ENCODE measurements around the gene TEKT3. TPM values are rescaled to one million over a fixed set of nuclear protein-coding genes. Genes with fewer than 3 reads are reported as not detected.
A peak's percentile ranks its signal among the peaks of the same experiment; 100 is the strongest.

TEKT3 gene
- polyA plus RNA-seq, 3 donors from 2014 or later: not detected

DNA sequence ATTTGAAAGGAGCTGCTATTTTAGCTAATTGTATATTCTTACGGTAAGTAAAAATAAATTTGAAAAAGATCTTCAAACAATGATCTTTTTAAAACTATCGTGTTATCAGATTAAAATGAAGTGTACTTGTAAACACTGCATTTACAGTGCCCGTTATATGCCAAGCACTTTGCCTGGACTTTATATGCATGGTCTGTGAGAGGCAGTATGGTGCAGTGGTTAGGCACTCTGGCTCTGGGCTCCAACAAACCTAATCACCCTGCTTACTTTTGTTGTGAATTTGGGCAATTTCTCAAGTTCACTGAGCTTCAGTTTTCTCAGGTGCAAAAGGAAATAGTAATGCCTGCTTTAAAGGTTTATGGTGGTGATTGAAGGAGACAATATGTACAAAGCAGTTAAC lies 77.7 kb downstream of the TEKT3 start:
- H3K4me3 Mint-ChIP-seq: no peak overlapping the region
- peaks cover 5 to 8% of the 10 kb centered on the region in 2 donors for H3K4me1 Mint-ChIP-seq
- H3K27me3 Mint-ChIP-seq (ENCODE audit: low read depth in 3 of 3): peaks cover 14 to 23% (median 15%) of the 10 kb centered on the region in 3 donors
- H3K36me3 Mint-ChIP-seq: no peaks in the 10 kb centered on the region
- no peaks in the 10 kb centered on the region for H3K9me3 Mint-ChIP-seq
- H3K27ac Mint-ChIP-seq: no peak overlapping the region
- DNase-seq: no peak

DNA sequence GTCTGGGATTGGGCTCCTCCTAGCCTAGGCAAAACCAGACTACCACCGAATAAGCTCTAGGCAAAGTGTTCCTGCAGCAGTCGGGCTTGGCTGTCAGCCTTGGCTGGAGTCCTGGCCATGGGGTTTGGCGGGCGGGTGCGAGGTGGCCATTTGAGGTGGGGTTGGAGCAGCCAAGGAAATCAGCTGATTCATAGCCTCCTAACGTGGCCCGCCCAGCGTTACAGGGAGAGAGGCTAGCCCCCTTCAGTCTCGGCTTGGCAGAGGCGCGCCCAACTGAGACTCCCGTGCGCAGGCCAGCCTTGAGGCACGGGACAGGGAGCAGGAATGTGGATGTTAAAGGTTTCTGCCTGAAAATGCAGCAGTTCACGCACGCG lies 78.2 kb downstream of the TEKT3 start:
- no peak overlapping the region for H3K27ac Mint-ChIP-seq

DNA sequence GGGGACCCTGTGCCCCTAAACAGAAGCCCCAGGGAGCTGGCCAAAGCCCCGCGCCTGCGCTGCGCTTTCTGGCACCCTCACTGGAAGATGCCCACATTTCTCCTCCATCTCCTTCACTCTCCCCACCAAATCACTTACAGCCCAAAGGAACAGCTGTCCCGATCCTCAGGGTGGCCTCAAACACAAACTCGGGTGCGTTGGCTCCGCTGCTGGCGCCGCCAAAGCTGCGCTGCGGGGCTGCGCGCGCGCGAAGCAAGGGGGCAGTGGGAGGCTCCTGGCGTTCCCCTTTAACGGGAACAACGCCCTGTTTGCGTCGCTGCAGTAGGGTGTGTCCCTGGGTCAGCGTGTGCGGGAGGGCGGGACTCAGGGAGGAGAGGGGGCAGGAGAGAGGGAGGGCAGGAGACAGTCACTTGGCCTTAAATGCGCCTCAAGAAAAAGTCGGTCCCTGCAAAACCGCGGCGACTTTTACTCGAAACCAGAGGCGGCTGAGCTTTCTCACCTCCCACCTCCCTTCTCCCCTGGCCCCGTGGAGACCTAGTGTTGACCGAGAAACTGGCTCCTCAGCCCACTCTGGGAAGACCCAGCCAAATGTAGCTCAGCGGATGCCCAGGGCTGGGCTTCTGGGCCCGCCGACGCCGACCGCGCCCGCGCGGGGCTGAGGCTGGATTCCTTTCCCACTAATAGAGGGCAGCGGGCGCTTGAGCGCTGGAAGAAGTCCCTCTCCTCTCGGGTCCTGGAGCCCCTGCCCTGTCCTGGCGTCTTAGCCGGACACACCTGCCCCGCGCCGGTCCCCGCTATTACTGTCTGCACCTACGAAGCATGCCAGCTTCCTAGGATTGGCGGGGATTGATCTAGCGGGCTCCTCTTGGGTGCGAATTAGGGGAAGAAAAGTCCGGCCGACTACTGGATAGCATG lies 78.8 kb downstream of the TEKT3 start:
- H3K27ac Mint-ChIP-seq: no peak overlapping the region
- H3K27me3 Mint-ChIP-seq (ENCODE audit: low read depth in 3 of 3): peaks cover 14 to 30% (median 15%) of the 10 kb centered on the region in 3 donors
- peak overlapping the region in 3 of 5 donors; percentile 7 to 43 (median 23) for H3K4me3 Mint-ChIP-seq
- no peaks in the 10 kb centered on the region for H3K9me3 Mint-ChIP-seq
- peaks cover 5 to 14% of the 10 kb centered on the region in 2 donors for H3K4me1 Mint-ChIP-seq
- DNase-seq: no peak
- no peaks in the 10 kb centered on the region for H3K36me3 Mint-ChIP-seq

More for the DNA sequence above, 78.2 kb downstream of the TEKT3 start:
- H3K27me3 Mint-ChIP-seq (ENCODE audit: low read depth in 3 of 3): peaks cover 14 to 26% (median 15%) of the 10 kb centered on the region in 3 donors
- no peaks in the 10 kb centered on the region for H3K9me3 Mint-ChIP-seq
- H3K36me3 Mint-ChIP-seq: no peaks in the 10 kb centered on the region
- H3K4me1 Mint-ChIP-seq: peaks cover 5 to 8% of the 10 kb centered on the region in 2 donors
- H3K4me3 Mint-ChIP-seq: no peak overlapping the region
- no peak for DNase-seq

DNA sequence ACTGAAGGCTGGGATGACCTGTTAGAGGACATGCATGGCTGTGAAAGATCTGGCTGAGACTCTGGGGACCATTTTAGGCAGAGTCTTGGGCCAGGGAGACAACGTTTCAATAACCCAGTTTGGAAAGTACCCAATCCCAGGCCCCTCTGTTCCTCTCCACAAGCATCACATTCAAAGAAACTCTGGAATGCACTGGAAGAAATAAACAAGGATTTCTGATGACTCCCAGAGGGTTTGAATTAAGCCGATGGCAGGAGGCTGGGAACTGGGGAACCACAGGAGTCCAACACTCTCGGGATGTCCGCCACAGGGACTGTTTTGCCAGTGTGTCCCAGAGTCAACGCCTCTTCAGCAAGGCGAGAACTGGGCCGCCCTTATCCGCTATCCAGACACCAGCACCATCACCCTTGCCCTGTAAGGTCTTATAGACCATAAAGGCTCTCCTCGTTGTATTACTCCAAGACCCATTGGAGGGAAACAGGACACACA lies 79.6 kb downstream of the TEKT3 start:
- Mint-ChIP-seq H3K27me3 (ENCODE audit: low read depth in 3 of 3) (peaks cover 12 to 24% (median 15%) of the 10 kb centered on the region in 3 donors), H3K9me3 (no peaks in the 10 kb centered on the region), H3K36me3 (no peaks in the 10 kb centered on the region), H3K27ac (no peak overlapping the region), H3K4me3 (peak overlapping the region in 3 of 5 donors; percentile 7 to 43 (median 23)), H3K4me1 (peaks cover 9 to 21% of the 10 kb centered on the region in 2 donors)
- no peak for DNase-seq

DNA sequence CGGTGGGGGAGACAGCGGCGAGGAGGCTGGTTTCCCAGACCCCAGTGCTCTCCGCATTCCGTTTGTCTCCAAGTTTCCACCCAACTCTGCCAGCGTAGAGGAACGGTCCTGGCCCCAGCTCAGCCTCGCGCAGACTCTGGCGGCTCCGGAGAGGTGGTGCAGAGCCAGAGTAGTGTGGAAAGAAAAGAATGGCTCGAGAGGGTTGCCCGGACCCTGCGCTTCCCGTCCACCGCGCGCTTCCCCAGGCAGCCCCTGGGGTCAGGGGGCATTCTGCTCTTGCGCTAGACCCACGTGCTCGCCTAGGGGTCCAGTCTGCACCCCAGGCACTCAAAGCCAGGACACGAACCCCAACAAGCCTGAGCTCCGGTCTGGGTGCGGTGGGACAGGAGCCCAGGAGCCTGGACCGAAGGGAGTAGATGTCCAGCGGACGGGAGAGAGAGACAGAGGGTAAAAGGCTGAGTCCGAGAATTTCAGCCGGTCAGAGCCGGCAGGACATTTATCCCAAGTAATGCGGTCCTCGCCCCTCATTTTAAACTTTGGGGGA lies 80.1 kb downstream of the TEKT3 start:
- no peaks in the 10 kb centered on the region for H3K9me3 Mint-ChIP-seq
- no peaks in the 10 kb centered on the region for H3K36me3 Mint-ChIP-seq
- H3K4me3 Mint-ChIP-seq: peak overlapping the region; percentile 21 to 85 (median 29)
- no peak for DNase-seq
- peaks cover 9 to 25% of the 10 kb centered on the region in 2 donors for H3K4me1 Mint-ChIP-seq
- H3K27ac Mint-ChIP-seq: no peak overlapping the region
- H3K27me3 Mint-ChIP-seq (ENCODE audit: low read depth in 3 of 3): peaks cover 10 to 21% (median 14%) of the 10 kb centered on the region in 3 donors

DNA sequence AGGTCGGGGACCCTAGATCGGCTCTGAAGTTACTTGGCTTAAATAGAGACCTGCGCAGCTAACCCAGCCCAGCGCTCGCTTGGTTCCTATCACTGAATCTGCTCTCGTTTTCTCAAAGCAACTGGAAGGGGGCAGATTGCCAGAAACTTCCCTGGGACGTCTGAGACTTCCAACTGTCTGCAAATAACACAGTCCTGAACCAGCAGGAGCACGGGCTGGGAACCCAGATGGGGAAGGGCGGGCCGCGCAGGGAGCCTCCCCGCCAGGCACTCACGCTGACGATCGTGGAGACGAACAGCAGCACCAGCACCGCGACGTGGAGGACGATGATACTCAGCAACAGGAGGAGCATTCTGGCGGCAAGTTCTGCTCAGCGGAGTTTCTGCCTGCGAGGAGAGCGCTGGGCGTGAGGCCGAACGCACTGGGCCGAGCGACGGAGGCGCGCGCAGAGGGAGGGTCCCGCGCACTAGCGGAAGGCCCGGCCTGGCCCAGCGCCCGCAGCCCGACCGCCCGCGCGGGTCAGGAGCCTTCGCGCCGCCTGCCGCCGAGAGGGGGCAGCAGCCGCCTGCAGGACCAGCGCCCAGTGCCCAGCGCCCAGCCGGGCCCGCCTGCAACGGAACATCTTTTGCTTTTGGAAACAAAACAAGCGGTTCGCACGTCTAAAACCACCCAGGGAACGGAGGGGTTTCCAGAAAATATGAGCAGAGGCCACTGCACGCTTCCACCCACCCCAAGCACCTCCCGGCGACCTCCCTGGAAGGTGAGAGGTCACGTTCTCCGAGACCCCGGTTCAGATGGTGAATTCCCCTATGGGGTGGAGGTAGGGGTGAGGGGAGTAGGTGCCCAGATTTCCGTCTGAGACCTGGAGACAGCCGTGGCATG lies 80.8 kb downstream of the TEKT3 start:
- no peaks in the 10 kb centered on the region for H3K9me3 Mint-ChIP-seq
- peak overlapping the region; percentile 71 to 85 (median 81) for H3K4me3 Mint-ChIP-seq
- H3K4me1 Mint-ChIP-seq: peaks cover 9 to 25% of the 10 kb centered on the region in 2 donors
- H3K36me3 Mint-ChIP-seq: no peaks in the 10 kb centered on the region
- peaks cover 10 to 21% (median 12%) of the 10 kb centered on the region in 3 donors for H3K27me3 Mint-ChIP-seq (ENCODE audit: low read depth in 3 of 3)
- H3K27ac Mint-ChIP-seq: no peak overlapping the region
- peak; percentile 35 to 57 (median 47) for DNase-seq

DNA sequence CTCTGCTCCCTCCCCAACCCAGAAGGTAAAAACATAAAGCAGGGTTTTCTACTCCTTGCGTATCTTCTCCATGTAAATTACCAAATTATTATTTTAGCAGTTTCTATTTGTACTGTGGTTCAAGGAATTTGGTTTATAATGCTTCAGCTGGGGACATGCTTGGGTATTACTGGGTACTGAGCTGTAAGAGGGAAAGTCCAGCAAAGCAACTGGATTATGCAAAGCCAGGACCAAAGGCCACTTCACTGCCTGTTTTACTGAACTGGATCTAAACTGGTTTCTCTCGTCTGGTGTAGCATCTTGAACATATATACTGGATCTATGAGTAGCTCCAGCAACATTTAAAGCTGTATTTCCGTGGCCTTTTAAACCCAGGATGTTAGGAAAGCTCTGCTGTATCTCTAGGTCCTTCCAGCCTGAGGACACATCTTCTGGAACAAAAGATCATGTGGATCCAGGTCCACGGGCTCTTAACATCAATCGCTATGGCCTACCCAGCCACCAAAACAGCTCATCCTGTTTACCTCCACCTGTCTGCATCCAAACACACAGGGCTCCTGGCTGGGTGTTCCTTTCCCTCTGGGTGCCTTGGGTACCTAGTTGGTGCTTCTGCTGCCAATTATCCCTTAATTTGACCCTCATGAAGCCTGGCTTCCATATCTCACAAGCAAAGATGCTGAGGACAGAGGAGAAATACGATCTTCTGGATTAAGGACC lies 83.4 kb downstream of the TEKT3 start:
- peaks cover 8 to 24% (median 14%) of the 10 kb centered on the region in 3 donors for H3K27me3 Mint-ChIP-seq (ENCODE audit: low read depth in 3 of 3)
- no peak overlapping the region for H3K4me3 Mint-ChIP-seq
- H3K4me1 Mint-ChIP-seq: peaks cover 9 to 25% of the 10 kb centered on the region in 2 donors
- H3K36me3 Mint-ChIP-seq: no peaks in the 10 kb centered on the region
- H3K9me3 Mint-ChIP-seq: no peaks in the 10 kb centered on the region
- no peak overlapping the region for H3K27ac Mint-ChIP-seq
- DNase-seq: no peak

DNA sequence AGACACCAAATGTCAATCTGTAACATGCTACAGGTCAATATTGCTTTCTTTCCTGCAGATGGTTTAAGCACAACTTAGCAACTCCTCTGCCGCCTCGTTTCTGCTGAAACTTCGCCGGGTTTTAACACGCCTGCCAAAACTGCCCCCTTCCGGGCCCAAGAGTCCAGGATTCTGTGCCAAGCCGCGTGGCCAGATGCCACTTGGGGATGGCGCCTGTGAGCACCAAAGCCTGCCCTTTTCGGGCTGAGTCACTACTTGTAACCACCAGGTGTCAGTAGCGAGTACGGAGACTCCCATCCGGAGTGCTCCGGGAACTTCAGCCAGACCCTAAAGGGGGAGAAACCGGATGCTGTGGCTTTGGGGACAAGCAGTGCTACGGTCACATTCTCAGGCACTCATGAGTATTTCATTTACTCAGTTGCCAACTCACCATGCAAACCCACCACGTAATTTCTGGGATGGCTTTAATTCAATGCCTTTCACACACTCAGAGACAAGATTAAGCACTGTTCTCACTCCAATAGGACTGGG lies 84.1 kb downstream of the TEKT3 start:
- peaks cover 8 to 24% (median 13%) of the 10 kb centered on the region in 3 donors for H3K27me3 Mint-ChIP-seq (ENCODE audit: low read depth in 3 of 3)
- H3K4me3 Mint-ChIP-seq: peak overlapping the region in 1 of 5 donors; percentile 5
- H3K4me1 Mint-ChIP-seq: peaks cover 9 to 25% of the 10 kb centered on the region in 2 donors
- no peaks in the 10 kb centered on the region for H3K36me3 Mint-ChIP-seq
- DNase-seq: peak; percentile 28 to 48 (median 47)
- H3K9me3 Mint-ChIP-seq: no peaks in the 10 kb centered on the region
- no peak overlapping the region for H3K27ac Mint-ChIP-seq

DNA sequence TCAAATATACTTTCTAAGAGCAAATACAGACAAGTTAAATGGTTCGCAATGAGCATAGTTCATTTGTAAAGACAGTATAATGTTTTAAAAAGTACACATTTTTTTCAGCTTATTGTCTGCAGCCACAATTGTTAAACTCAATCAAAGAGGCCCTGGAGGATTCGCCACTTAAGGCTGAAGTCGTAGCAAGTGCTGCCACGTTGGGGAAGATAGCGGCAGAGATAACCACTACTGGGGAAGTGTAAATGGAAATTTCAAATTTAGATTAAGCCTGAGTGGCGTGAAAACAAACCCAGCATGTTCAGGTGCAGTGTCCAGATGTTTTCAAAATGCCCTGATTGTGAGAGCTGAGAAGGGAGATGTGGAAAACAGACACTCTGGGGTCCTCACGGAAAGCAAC lies 84.7 kb downstream of the TEKT3 start:
- DNase-seq: no peak
- Mint-ChIP-seq H3K4me3 (no peak overlapping the region), H3K27me3 (ENCODE audit: low read depth in 3 of 3) (peaks cover 8 to 24% (median 8%) of the 10 kb centered on the region in 3 donors), H3K36me3 (no peaks in the 10 kb centered on the region), H3K9me3 (no peaks in the 10 kb centered on the region), H3K4me1 (peaks cover 9 to 25% of the 10 kb centered on the region in 2 donors), H3K27ac (no peak overlapping the region)

DNA sequence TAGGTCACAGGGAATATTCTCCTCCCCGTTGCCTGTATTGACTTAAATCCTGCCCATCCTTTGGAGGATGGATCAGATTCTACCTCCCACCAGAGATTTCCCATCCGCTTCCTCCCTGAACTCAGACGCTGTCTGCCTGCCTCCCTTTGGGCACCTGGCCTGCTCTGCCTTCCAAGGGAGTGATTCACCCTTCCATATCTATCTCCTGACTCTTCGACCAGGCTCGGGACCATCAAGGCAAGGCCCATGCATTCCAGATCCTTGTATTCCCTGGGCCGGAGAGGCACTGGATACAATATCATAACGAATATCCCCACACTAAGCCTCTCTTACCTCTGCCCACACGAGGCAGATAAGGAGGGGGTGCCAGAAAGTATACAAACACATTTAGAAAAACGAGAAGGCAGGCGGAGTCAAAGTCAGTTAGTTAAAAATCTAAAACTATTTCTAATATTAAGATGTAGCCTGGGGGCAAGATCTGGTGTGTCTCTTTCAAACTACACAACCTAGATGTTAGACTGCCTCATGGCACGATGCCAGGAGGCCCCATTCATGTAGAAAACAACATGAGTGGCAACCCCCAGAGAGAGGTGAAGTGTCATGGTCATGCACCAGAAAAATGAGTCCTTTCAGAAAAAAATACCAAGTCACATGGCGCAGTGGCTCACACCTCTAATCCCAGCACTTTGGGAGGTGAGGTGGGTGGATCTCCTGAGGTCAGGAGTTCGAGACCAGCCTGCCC lies 85.5 kb downstream of the TEKT3 start:
- H3K27ac Mint-ChIP-seq: no peak overlapping the region

More for the DNA sequence above, 85.5 kb downstream of the TEKT3 start:
- Mint-ChIP-seq H3K9me3 (no peaks in the 10 kb centered on the region), H3K27me3 (ENCODE audit: low read depth in 3 of 3) (peaks cover 8 to 19% (median 8%) of the 10 kb centered on the region in 3 donors), H3K36me3 (no peaks in the 10 kb centered on the region), H3K4me1 (peaks cover 9 to 25% of the 10 kb centered on the region in 2 donors), H3K4me3 (no peak overlapping the region)
- DNase-seq: no peak
